ENCODE measurements around the gene AP3S2.

The AP3S2 gene

GRCh38 chr15:89806559-89807550, 86.9 kb downstream of the AP3S2 start:
- no peak for DNase-seq (ENCODE audit: low read depth)
- no peak overlapping the region for H3K4me3 ChIP-seq (ENCODE audit: low read length)
- TF ChIP-seq CTCF (IDR thresholded peaks at IDR 0.05; ENCODE audit: insufficient read depth, low read depth, low read length, missing control alignments), result no peak

- H3K4me3 ChIP-seq (ENCODE audit: low read length), result no peak overlapping the region
- DNase-seq (ENCODE audit: low read depth), result no peak
- no peak for TF ChIP-seq CTCF (IDR thresholded peaks at IDR 0.05; ENCODE audit: insufficient read depth, low read depth, low read length, missing control alignments)
Observed at GRCh38 chr15:89806210-89806558, 87.6 kb downstream of the AP3S2 start.

- no peak for DNase-seq (ENCODE audit: low read depth)
- no peak for TF ChIP-seq CTCF (IDR thresholded peaks at IDR 0.05; ENCODE audit: insufficient read depth, low read depth, low read length, missing control alignments)
- H3K4me3 ChIP-seq (ENCODE audit: low read length), result no peak overlapping the region
Observed at GRCh38 chr15:89805241-89806209, 88.3 kb downstream of the AP3S2 start.

GRCh38 chr15:89803941-89804800, 89.6 kb downstream of the AP3S2 start:
- DNase-seq (ENCODE audit: low read depth), result no peak
- no peak overlapping the region for H3K4me3 ChIP-seq (ENCODE audit: low read length)
- TF ChIP-seq CTCF (IDR thresholded peaks at IDR 0.05; ENCODE audit: insufficient read depth, low read depth, low read length, missing control alignments), result no peak

- no peak for TF ChIP-seq CTCF (IDR thresholded peaks at IDR 0.05; ENCODE audit: insufficient read depth, low read depth, low read length, missing control alignments)
- DNase-seq (ENCODE audit: low read depth), result no peak
- H3K4me3 ChIP-seq (ENCODE audit: low read length), result no peak overlapping the region
Observed at GRCh38 chr15:89802986-89803824, 90.6 kb downstream of the AP3S2 start.

Data from epithelial cell of esophagus (primary cell).